ENCODE results near the gene TPPP2. TPM values are rescaled to one million over a fixed set of nuclear protein-coding genes. Genes with fewer than 3 reads are reported as not detected.
A peak's percentile ranks its signal among the peaks of the same experiment; 100 is the strongest.

TPPP2 gene
- total and polyA plus RNA-seq, 2 of the 4 experiments (the other 2 are of a cell fraction) = not detected

DNA sequence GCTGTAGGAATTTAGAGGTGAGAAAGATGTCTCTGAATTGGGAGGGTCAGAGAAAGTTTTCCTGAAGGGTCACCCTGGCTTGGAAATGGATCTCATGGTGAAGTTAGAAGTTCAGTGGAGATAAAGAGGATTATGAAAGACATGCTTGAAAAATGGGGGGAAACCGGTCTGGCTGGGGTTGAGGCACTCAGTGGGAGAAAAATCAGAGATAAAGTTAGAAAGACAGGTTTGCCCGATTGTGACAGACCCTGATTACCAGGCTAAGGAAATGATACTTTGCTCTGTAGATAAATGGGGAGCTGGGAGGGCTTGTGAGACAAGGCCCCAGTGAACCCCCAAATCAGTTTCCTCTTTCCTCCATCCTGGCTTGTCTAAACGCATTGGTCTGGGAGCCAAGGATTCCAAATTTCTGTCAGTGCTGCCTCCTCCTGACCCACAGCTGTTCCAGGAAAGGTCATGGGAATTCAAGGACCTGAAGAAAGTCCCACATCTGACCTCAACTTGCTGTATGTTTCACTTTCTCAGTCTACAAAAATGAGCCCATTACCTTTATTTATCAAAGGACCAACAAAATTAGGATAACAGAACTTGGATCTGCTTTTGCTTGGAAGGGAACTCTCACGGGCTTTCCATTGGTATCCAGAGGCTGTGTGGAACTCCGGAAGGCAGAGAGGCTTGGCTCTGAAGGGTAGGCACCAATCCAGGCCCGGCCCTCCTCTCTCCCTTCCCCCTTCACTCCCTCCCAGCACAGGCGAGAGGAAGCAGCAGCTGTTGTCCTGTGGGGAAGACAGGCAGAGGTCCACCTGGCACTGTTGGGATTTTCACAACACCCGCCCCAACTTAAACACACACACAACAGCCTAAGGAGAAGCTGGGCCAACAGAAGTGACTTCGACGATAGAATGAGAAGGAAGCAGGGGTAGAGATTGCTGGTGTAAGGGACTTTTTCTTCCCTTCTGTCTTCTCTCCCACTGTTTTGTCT, 8.7 kb downstream of the TPPP2 start:
- H2AK9ac ChIP-seq (replicated peaks; ENCODE audit: low read depth, low read length, poor library complexity) = peak overlapping the region; percentile 31
- no peaks in the 10 kb centered on the region for H4K20me1 ChIP-seq (ENCODE audit: insufficient read depth, low read length)
- H2BK15ac ChIP-seq (ENCODE audit: low read depth, low read length) = no peak overlapping the region
- H3K4me1 ChIP-seq (ENCODE audit: control insufficient read depth, insufficient read depth, low read length) = peaks cover 2% of the 10 kb centered on the region; the same call in 1 of the 2 replicates
- H3K4me3 ChIP-seq (ENCODE audit: insufficient read depth, low read depth, low read length) = no peak overlapping the region
- H3K4me2 ChIP-seq (ENCODE audit: low read depth, low read length) = peak overlapping the region; percentile 33; the same call in 1 of the 2 replicates
- H3K56ac ChIP-seq (ENCODE audit: extremely low read depth, insufficient read depth, low read length) = no peak overlapping the region
- ATAC-seq (ENCODE audit: low read depth) = peak; percentile 84
- dilution Hi-C loops (cut with HindIII; ENCODE audit: low sequenced_read_pairs, unreplicated experiment) = no loop called here
- H3K79me1 ChIP-seq (ENCODE audit: low read depth in 1 of 2, low read length in 2 of 2) = no peaks in the 10 kb centered on the region
- H2AFZ ChIP-seq (replicated peaks; ENCODE audit: low read length, poor library complexity) = peak overlapping the region; percentile 83
- ChIA-PET CTCF (interaction anchor here (1.3 to 3.7 kb wide), 4 partner anchors 24 to 347 kb away, joined by 4 to 37 read pairs (median 6); no protein-coding TSS in a partner anchor), POLR2A (ENCODE audit: unreplicated experiment) (no interaction called here)
- TF ChIP-seq, protein P1, sequence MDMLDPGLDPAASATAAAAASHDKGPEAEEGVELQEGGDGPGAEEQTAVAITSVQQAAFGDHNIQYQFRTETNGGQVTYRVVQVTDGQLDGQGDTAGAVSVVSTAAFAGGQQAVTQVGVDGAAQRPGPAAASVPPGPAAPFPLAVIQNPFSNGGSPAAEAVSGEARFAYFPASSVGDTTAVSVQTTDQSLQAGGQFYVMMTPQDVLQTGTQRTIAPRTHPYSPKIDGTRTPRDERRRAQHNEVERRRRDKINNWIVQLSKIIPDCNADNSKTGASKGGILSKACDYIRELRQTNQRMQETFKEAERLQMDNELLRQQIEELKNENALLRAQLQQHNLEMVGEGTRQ (IDR thresholded peaks at IDR 0.05; ENCODE audit: low read depth, low read length) = no peak
- TF ChIP-seq MAZ (IDR thresholded peaks at IDR 0.05; ENCODE audit: borderline replicate concordance, low read depth, low read length) = peak; percentile 17; the same call in 1 of the 2 replicates
- peaks cover 38% of the 10 kb centered on the region for H3K27me3 ChIP-seq (ENCODE audit: control insufficient read depth, insufficient read depth, low read length)
- no peak overlapping the region for H3K18ac ChIP-seq (ENCODE audit: low read depth, low read length)
- intact Hi-C loops (cut with micrococcal nuclease) = no loop called here
- no peak overlapping the region for H2BK120ac ChIP-seq (ENCODE audit: low read depth, low read length)
- no peak overlapping the region for H2AK5ac ChIP-seq (ENCODE audit: low read depth, low read length)
- no peak overlapping the region for H4K8ac ChIP-seq (ENCODE audit: low read depth in 2 of 2, low read length in 2 of 2)
- no peak overlapping the region; the same call in 1 of the 2 replicates for H4K5ac ChIP-seq (ENCODE audit: low read depth, low read length)
- WGBS, 2 experiments (ENCODE audit: extremely low coverage in 2 of 2, insufficient read length in 1 of 2) = 0% methylated on average over 1 of the region's 10 CpGs; no CpG with 5 or more reads in 1 of the 2 experiments
- H3K9me1 ChIP-seq (ENCODE audit: insufficient read depth, low read length) = no peaks in the 10 kb centered on the region
- no peak overlapping the region; the same call in 1 of the 2 replicates for H3K23ac ChIP-seq (ENCODE audit: low read depth, low read length)
- H3K9me3 ChIP-seq (ENCODE audit: control insufficient read depth, insufficient read depth, low read length) = no peaks in the 10 kb centered on the region
- peak overlapping the region; percentile 1; the same call in 1 of the 2 replicates for H3K14ac ChIP-seq (replicated peaks; ENCODE audit: low read depth, low read length)
- H3K36me3 ChIP-seq (ENCODE audit: control insufficient read depth, insufficient read depth, low read length) = no peaks in the 10 kb centered on the region
- H3K9ac ChIP-seq (ENCODE audit: low read depth, low read length) = no peak overlapping the region
- H3K27ac ChIP-seq (ENCODE audit: insufficient read depth, low read length) = no peak overlapping the region
- H3K4ac ChIP-seq (ENCODE audit: low read depth, low read length) = no peak overlapping the region
- in situ Hi-C loops (cut with MboI; ENCODE audit: low sequenced_read_pairs) = no loop called here
- no TSS peak for BruUV-seq (replicated peaks)
- no peak overlapping the region for H2BK5ac ChIP-seq (ENCODE audit: low read depth, low read length, poor library complexity, severe bottlenecking)
- peak; percentile 43 for DNase-seq
- no peak overlapping the region for H2BK20ac ChIP-seq (ENCODE audit: low read depth, low read length)
- no peak overlapping the region for H4K91ac ChIP-seq (ENCODE audit: insufficient read depth, low read depth, low read length)

All from IMR-90 (cell line).